ENCODE measurements around the gene COX8C. TPM values are rescaled to one million over a fixed set of nuclear protein-coding genes. Genes with fewer than 3 reads are reported as not detected.

The COX8C gene
- total RNA-seq, 1 experiment from 2014 or later, result not detected

DNA sequence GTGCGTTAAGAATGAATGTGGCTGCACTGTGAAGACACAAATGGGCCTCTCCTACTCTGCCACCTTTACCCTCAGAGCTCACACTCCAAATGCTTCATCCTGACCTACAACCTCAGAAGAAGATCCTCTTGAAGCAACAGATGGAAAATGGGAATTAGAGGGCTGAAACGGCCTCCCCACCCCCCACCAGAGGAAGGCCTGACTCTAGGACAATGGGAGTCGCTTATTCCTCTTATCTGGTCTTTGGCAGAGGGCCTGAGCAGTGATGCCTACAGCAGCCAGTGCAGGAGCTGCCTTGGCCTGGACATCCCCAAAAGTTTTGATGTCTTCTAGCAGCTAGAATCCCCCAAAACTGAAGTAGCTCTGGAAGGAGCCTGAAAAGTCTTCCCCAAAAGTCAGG is 43.3 kb upstream of the COX8C start:
- no peak for DNase-seq (ENCODE audit: low read depth, low spot score)
- in situ Hi-C loops (cut with HindIII; ENCODE audit: low pct_unique_long_range_greater_than_20kb, low sequenced_read_pairs), result no loop called here
- CTCF ChIA-PET, result no interaction called here
- Histone ChIP-seq H3K4me3 (ENCODE audit: low read depth in 2 of 2, low read length in 2 of 2) (no peak overlapping the region), H3K4me1 (ENCODE audit: control insufficient read depth, insufficient read depth, low read length) (no peaks in the 10 kb centered on the region; the same call in 1 of the 2 replicates), H3K36me3 (ENCODE audit: control insufficient read depth, insufficient read depth, low read length) (no peaks in the 10 kb centered on the region), H3K9me3 (ENCODE audit: control insufficient read depth, insufficient read depth, low read depth, low read length) (no peaks in the 10 kb centered on the region), H3K27ac (ENCODE audit: low read length) (no peak overlapping the region), H3K27me3 (ENCODE audit: control insufficient read depth, insufficient read depth, low read length) (no peaks in the 10 kb centered on the region)
- POLR2A ChIA-PET, result no interaction called here
- TF ChIP-seq, protein P1, sequence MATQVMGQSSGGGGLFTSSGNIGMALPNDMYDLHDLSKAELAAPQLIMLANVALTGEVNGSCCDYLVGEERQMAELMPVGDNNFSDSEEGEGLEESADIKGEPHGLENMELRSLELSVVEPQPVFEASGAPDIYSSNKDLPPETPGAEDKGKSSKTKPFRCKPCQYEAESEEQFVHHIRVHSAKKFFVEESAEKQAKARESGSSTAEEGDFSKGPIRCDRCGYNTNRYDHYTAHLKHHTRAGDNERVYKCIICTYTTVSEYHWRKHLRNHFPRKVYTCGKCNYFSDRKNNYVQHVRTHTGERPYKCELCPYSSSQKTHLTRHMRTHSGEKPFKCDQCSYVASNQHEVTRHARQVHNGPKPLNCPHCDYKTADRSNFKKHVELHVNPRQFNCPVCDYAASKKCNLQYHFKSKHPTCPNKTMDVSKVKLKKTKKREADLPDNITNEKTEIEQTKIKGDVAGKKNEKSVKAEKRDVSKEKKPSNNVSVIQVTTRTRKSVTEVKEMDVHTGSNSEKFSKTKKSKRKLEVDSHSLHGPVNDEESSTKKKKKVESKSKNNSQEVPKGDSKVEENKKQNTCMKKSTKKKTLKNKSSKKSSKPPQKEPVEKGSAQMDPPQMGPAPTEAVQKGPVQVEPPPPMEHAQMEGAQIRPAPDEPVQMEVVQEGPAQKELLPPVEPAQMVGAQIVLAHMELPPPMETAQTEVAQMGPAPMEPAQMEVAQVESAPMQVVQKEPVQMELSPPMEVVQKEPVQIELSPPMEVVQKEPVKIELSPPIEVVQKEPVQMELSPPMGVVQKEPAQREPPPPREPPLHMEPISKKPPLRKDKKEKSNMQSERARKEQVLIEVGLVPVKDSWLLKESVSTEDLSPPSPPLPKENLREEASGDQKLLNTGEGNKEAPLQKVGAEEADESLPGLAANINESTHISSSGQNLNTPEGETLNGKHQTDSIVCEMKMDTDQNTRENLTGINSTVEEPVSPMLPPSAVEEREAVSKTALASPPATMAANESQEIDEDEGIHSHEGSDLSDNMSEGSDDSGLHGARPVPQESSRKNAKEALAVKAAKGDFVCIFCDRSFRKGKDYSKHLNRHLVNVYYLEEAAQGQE (IDR thresholded peaks at IDR 0.05; ENCODE audit: insufficient read depth in 1 of 2, low read depth in 2 of 2, low read length in 1 of 2), result no peak
- no peak for TF ChIP-seq TCF7L2 (IDR thresholded peaks at IDR 0.05; ENCODE audit: low read depth, low read length)
- no peak for TF ChIP-seq CTCF (IDR thresholded peaks at IDR 0.05)
- TF ChIP-seq POLR2AphosphoS5 (IDR thresholded peaks at IDR 0.05; ENCODE audit: low read depth, low read length), result no peak
- TF ChIP-seq SIN3A (IDR thresholded peaks at IDR 0.05; ENCODE audit: borderline replicate concordance, insufficient read depth, low read depth, low read length), result no peak
- BruUV-seq (replicated peaks), result no TSS peak
- intact Hi-C loops (cut with micrococcal nuclease; ENCODE audit: unreplicated experiment), result no loop called here
- ATAC-seq, result no peak

DNA sequence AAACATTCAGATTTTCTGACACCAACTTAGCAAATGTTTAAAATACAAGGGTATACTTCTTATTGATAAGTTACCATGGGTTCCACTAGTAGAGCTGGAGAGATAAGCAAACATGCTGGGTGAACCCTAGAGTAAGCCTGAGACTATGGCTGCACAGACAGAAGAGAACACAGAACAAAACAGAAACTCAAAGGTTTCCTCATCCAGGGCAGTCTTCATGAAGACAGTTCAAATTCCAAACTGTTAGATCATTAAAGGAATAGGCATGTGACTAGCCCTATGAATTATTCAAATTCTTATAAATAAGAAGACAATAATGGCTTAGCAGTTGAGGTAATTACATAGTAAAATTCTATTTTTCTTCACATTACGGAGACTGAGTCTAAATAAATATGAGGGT is 42.2 kb upstream of the COX8C start:
- H3K27me3 ChIP-seq (ENCODE audit: control insufficient read depth, insufficient read depth, low read length), result no peaks in the 10 kb centered on the region
- H3K4me1 ChIP-seq (ENCODE audit: control insufficient read depth, insufficient read depth, low read length), result no peaks in the 10 kb centered on the region
- ATAC-seq (no peak), DNase-seq (ENCODE audit: low read depth, low spot score) (no peak)
- no peaks in the 10 kb centered on the region for H3K9me3 ChIP-seq (ENCODE audit: control insufficient read depth, insufficient read depth, low read depth, low read length)
- H3K36me3 ChIP-seq (ENCODE audit: control insufficient read depth, insufficient read depth, low read length), result no peaks in the 10 kb centered on the region
- no peak overlapping the region for H3K27ac ChIP-seq (ENCODE audit: low read length)
- in situ Hi-C loops (cut with HindIII; ENCODE audit: low pct_unique_long_range_greater_than_20kb, low sequenced_read_pairs) (no loop called here), intact Hi-C loops (cut with micrococcal nuclease; ENCODE audit: unreplicated experiment) (no loop called here)
- ChIA-PET CTCF (no interaction called here), POLR2A (no interaction called here)
- TF ChIP-seq SIN3A (IDR thresholded peaks at IDR 0.05; ENCODE audit: borderline replicate concordance, insufficient read depth, low read depth, low read length), result no peak
- no peak for TF ChIP-seq CTCF (IDR thresholded peaks at IDR 0.05)
- TF ChIP-seq TCF7L2 (IDR thresholded peaks at IDR 0.05; ENCODE audit: low read depth, low read length), result no peak
- TF ChIP-seq, protein P1 (IDR thresholded peaks at IDR 0.05; ENCODE audit: insufficient read depth in 1 of 2, low read depth in 2 of 2, low read length in 1 of 2), result no peak
- TF ChIP-seq POLR2AphosphoS5 (IDR thresholded peaks at IDR 0.05; ENCODE audit: low read depth, low read length), result no peak
- no TSS peak for BruUV-seq (replicated peaks)
- no peak overlapping the region for H3K4me3 ChIP-seq (ENCODE audit: low read depth in 2 of 2, low read length in 2 of 2)
